ENCODE data around the gene TMC1.
A peak's percentile ranks its signal among the peaks of the same experiment; 100 is the strongest.
"Not testable (repeated sequence)": the region's sequence is repeated elsewhere in the genome, so short reads cannot be mapped to it uniquely, and the experiment has no call there.

Gene TMC1

DNA sequence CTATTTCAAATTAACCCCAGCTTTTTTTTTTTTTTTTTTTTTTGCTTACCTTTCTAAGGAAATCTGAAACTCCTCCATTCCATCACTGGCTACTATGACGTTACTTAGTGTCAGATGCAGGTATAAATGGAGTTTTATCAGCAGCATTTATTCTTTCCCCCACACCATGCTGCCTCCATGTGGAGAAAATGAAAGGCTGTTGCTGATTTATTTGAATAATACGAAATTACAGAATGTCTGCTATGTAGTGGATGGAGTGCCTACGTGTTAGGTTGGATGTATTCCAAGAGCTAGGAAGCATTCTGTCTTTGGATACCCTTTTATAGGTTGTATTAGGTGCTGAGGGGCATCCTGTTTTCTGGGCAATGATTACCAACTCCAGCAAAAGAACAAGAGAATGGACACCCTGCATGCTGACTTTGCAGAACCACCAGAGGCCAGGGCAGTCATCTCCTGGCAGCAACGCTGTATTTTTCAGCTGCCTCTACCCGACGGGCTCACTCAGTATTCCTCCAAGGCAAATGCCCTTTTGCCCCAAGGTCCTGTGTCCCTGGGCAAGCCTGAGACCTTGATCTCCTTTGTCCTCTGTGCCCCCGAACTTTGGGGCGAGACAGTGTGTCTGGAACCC is 232.0 kb downstream of the TMC1 start:
- peak in 8 of 56 donors; percentile 2 to 36 (median 7) for DNase-seq

DNA sequence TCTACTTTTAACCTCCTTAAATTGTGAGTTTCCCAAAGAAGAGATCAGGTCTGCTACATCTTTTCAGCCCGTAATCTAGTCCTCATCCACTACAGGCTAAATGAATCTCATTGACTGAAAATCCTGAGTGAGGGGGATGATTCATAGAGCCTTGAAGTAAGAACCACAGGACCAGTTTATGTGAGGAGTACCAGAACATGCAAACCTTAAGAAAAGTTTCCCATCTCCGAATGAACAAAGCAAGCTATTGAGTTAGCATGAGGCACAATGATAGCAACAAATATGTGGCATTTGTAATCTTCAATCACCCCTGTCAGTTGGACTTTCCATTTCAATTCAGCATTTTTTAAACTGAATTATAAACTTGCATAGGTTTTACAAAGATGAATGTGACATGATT is 234.4 kb downstream of the TMC1 start:
- no peak for DNase-seq

DNA sequence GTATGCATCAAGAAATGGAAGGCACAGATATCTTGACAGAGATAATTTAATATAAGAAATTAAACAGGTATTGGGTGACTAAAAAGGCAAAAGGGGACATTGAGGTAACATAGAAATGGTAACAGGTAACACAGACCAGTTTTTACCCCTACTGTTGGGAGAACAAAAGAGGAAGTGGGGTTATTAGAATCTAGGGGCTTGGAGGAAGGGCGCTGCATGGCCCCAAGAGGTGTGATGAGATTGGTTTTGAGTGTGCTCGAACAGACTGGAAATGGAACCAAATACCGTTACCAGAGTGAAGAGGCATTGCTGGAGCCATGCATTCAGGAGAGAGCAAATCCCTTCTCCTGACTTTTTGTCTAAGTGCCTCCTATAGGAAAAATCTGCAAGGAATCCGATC is 237.5 kb downstream of the TMC1 start:
- DNase-seq, result no peak

DNA sequence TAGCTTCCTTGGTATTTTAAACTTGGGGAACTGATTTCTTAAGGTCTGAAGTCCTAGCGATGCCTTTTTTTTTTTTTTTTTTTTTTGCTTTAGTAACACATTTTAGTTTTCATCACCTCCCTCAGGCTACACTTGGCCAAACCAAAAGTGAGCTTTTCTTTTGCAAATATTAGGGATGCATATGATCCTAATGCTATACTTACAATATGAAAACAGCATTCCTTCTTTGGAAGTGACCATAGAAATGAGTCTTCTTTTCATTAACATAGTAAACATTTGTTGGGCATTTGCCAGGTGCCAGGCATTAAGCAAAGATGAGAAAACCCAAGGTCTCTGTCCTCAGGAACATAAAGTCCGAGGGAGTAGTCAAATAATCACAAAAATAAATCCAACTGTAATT is 241.6 kb downstream of the TMC1 start:
- DNase-seq, result no peak

DNA sequence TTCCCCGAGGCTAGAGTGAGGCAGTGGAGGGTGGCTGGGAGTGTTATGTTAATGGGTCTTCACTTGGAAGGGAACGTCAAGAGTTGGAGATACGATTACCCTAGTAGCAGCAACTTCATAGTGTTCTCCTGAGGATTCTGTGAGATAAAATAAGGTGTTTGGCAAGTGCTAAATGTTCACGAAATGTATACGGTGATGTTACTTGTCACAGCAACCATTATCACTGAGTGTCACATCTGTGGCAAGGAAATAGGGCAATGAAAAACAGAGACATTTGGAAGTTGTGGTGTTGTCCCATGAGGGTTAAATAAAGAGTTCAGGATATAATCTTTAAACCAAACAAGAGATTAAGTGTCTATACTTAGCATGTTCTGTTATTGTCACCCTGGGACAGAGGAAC is 248.1 kb downstream of the TMC1 start:
- no peak for DNase-seq

DNA sequence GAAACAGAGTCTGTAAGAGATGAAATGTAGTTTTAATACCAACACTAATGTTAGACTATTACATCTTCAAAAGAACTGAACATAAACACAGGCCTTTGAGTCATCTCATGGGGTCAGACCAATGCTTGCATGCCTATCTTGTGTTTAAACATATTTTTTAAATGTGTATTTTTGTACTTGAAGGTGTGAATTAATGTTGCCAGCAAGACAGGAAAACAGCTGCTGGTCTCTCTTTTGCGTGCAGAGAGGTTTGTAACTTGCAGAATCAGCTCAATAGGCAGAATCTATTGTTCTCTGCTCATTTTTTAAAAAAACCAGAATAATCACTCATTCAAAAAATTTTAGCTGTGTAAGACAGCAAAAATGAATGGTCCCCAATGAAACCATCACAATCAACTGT is 251.3 kb downstream of the TMC1 start:
- no peak for DNase-seq

DNA sequence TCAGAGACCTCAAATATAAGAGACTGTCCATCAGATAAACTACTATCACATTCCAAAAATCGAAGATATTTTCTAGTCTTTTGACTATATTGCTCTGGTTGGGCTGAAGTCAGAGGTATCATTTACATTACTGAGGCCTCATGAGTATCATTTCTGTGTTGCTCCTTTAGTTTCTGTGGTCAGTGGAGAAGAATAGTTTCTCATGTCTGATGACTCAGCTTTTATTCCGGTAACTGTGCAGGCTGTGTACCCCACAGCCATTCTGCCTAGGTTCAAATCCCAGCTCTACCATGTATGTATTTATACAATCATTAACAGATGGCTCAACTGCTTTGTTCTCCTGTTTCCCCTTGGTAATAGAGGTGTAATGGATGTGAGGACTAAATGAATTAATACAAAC is 252.2 kb downstream of the TMC1 start:
- no peak for DNase-seq

DNA sequence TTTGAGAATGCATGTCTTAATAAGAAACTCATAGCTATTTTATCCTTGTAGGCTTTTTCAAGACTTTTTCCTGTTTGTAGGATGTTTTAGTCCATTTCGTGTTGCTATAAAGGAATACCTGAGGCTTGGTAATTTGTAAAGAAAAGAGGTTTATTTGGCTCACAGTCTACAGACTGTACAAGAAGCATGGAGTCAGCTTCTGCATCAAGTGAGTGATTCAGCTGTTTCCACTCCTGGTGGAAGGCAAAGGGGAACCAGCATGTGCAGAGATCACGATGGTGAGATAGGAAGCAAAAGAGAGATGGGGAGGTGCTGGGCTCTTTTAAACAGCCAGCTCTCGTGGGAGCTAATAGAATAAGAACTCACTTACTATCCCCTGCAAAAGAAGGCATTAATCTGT is 254.2 kb downstream of the TMC1 start:
- no peak for DNase-seq

DNA sequence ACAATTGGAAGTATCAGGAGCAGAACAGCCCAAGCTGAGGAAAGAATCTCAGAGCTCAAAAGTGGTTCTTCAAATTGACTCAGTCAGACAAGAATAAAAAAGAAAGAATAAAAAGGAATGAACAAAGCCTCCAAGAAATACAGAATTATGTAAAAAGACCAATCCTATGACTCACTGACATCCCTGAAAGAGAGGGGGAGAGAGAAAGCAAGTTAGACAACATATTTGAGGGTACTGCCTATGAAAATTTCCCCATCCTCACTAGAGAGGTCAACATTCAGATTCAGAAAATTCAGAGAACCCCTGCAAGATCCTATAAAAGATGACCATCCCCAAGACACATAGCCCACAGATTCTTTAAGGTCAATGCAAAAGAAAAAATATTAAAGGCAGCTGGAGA is 258.2 kb downstream of the TMC1 start:
- DNase-seq, result no peak

DNA sequence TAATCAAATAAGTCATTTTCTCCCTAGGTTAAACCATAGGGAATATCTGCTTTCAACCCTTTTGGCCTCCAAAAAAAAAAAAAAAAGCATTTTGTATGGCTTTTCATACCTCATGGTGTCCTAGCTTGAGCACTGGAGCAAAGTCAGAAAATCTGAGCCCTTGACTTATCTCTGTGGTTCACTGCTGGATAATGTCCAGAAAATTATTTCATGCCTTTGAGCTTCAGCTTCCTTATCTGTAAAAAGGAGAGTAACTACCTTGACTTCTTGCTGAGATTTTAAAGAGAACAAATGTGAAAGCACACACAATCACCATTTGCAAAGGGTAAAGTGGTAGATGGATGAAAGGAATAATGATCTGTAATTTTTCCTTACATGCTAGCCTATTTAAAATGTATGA is 265.5 kb downstream of the TMC1 start:
- no peak for DNase-seq

DNA sequence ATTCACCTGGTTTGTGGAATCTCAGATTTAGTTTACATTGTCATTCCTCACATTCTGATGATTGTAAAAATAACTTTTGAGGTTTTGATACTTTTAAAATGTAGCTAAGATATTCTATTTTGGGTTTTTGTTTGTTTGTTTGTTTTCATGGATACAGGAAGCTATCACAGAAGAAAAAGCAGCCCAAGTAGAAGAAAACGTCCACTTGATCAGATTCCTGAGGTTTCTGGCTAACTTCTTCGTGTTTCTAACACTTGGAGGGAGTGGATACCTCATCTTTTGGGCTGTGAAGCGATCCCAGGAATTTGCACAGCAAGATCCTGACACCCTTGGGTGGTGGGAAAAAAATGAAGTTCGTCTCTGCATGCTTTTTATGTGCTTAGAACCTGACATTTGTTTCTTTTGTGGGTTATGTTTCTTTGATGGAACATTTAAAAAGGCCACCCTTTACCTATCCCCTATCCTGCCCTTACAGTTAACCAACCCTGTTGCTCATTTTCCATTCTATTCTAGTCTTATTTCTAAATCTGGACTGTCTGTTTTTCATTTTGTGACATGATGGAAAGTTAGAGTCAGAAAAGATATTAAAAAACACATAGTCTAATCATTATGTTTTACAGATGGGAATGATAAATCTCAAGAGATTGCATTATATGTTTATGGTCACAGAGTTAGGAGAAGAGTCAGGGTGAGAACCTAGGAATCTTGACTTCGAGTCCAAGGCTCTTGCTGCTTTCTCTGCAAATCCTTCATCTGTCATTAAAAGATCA is 267.7 kb downstream of the TMC1 start:
- no peak for DNase-seq

DNA sequence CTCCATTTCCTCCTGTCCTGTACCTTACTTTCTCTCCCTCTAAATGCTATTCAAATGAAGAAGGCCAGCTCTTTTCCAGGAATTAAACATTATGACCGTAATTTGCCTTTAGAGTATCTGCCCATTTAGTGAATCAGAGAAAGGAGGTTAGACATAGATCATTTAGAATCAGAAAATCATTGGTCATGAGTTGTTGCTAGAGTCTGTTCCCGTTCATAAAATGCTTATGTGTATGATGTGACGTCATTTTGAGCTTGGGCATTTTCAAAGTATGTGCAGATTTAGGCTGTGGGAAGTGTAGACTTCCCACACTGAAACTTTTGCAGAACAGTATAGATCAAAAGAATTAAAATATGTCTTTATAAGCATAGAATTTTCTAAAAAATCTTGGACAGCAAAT is 268.5 kb downstream of the TMC1 start:
- DNase-seq, result no peak

DNA sequence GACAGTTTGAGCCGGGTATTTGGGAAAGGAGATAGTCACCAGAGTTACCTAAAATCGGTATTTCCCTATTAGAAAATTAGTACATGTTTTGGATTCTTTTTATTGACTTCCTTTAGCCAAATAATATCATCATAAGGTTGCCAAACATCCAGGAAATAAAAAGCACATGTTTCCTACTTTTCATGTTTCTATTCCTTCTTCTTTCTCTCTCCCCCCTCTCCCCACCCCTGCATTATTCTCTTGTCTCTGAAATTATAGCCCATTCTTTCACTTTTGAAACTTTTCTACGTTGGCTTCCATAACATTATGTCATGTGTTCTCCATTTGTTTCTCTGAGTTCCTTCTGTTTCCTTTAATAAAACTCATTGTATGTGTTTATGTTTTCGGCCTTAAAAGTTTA is 269.6 kb downstream of the TMC1 start:
- DNase-seq, result no peak

DNA sequence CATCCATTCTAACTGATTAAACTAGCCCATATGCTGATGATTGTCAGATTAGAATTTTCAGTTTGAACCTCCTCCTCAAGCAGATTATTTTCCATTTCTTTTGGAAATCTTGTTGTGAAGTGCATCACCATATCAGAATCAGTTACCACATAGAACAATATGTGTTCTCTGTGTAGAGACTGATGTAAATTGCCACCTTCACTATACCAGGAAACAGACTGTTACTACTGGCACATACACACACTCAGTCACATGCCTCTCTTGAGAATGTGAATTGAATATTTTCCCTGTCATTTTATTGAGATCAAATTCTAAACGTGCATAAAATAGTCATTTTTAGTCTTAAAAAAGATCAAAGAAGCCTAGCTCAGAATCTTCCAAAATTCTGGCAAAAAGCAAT is 270.0 kb downstream of the TMC1 start:
- DNase-seq, result no peak

DNA sequence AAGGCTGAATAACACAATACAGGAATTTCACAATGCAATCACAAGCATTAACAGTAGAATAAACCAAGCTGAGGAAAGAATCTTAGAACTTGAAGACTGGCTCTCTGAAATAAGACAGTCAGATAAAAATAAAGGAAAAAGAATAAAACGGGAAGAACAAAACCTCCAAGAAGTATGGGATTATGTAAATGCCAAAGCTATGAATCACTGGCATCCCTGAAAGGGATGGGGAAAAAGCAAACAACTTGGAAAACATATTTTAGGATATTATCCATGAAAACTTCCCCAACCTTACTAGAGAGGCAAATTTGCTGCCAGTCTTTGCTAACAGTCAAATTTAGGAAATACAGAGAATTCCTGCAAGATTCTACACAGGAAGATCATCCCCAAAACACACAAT is 273.5 kb downstream of the TMC1 start:
- no peak for DNase-seq

DNA sequence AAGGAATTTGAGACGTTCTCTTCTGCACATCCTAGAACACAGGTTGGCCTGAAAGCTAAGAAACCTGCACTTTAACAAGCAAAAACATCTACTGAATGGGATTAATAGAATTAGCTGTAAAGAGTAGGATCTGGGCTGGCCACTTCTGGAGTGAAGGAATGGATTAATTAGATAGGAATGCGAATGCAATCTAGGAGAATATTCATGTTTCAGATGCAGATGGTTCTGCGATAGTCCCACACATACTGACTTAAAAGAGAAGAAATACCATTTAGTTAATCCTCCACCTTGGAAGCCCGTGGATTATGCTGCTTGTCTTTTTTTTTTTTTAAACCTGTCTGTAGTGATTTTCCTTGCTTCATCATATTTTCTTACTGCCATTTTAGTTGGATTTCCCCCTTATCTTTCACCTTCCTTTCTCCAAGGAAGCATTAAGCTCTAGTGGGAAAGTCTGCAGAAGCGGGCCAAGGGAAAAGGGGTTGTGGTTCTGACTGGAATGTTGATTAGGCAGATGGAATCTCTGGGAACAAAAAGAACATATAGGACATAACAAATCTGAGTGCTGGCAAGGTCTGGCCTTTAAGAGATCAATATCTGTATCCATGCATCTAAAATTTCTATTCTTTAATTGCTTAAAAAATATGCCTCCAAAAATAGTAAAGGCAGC is 279.1 kb downstream of the TMC1 start:
- no peak for DNase-seq

DNA sequence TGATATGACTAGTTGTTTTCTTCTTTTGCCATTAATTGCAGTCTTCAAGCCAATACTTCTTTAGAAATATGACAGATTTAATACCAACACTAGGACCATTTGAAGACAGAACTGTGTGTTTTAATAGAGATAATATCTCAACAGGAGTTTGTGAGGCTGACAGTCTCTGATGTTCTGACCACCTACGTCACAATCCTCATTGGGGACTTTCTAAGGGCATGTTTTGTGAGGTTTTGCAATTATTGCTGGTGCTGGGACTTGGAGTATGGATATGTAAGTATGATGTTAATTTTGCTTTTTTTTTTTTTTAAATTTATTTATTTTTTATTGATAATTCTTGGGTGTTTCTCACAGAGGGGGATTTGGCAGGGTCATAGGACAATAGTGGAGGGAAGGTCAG is 283.8 kb downstream of the TMC1 start:
- no peak for DNase-seq

DNA sequence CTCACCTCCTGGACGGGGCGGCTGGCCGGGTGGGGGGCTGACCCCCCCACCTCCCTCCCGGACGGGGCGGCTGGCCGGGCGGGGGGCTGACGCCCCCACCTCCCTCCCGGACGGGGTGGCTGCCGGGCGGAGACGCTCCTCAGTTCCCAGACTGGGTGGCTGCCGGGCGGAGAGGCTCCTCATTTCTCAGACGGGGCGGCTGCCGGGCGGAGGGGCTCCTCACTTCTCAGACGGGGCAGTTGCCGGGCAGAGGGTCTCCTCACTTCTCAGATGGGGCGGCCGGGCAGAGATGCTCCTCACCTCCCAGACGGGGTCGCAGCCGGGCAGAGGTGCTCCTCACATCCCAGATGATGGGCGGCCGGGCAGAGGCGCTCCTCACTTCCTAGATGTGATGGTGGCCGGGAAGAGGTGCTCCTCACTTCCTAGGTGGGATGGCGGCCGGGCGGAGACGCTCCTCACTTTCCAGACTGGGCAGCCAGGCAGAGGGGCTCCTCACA is 285.0 kb downstream of the TMC1 start:
- not testable (repeated sequence) for DNase-seq

DNA sequence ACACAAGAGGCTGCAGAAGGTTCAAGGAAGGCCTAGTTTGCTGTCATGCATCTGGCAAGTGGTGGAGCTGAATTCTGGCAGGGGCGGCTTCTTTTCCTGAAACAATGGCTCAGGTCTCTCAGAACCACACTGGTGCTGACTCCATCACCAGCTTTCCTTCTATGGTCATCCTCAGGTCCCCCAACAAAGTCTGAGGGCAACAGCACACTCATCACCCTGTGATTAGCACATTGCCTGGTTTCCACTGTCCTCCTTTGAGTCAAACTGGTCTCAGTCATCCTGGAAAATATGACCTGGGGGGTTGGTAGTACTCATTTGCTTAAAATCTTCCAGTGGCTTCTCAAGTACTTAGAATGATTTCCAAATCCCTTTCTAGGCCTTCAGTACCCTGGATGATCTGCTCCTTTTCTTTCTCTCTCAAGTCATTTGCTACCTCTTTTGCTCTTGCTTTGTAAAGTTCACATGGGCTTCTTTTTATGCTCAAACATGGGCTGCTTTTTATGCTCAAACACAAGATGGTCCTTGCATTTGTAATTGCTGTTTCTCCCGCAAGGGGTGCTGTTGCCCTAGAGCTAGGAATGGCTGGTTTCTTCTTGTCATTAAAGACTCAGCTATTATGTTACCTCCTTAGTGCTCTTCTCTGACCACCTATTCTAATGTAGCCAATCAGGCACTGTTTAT is 286.5 kb downstream of the TMC1 start:
- DNase-seq, result no peak

DNA sequence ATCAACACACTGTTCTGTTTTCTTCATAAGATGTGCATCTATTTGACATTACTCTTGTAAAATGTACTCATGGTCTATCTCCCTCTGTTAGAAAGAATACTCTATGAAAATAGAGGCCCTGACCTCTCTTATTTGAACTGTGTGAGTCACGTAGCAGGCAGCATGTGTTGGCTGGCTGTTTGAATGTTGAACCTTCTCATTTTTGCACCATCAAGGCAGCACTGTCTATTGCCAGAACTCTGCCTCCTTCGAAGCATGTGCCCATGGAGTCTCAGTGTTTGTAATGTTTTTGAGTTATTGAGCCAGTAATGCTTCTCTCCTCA is 287.0 kb downstream of the TMC1 start:
- no peak for DNase-seq

DNA sequence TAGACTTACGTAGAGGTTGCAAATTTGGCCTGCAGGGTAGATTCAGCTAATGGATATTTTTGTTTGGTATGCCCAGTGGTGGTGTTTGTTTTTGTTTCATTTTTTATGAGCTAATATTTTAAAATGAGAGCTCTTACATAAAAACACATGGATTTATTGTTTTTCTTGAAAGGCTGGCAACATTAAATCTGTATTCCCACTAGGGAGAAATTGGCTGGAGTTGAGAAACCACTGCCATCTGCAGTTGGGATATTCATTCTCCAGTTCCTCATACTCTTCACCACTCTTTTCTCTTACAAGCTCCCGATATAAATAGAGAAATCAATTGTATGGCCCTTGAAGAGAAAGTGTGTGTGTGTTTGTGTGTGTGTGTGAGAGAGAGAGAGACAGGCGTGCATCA is 288.2 kb downstream of the TMC1 start:
- DNase-seq, result no peak

DNA sequence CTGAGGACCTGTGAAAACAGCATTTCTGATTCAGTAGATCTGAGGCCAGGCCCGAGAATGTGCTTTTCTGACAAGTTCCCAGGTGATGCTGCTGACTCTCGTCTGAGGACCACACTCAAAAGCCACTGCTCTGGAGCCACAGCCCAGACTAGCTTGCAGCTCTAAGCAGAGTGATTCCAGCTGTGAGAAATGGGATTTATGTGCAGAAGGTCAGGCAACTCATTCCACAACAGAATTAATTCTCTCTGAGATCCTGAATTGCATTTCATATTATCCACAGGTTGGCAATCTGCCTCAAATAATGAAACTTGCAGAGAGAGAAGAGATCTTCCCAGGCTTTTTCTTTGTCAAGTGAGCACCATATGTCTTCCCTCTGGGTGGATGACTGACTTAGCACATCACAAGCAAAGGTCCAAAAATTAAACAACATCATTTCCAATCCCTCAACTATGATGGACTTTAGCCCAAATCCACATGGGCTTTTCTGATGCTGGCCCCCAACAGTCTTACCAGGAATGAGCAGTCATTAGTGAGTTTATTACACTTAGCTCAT is 291.2 kb downstream of the TMC1 start:
- no peak for DNase-seq
